ENCODE data around the gene WDR48.

- no peak for TF ChIP-seq CTCF (IDR thresholded peaks at IDR 0.05)
- TF ChIP-seq POLR2A (IDR thresholded peaks at IDR 0.05), result no peak
These were observed 66.3 kb downstream of the WDR48 start for GRCh38 chr3:39118079-39118478.

All from ovary (tissue), 3 donors.